Endothelial cell (in vitro differentiated cells): ENCODE results near the gene NRXN3. TPM values are rescaled to one million over a fixed set of nuclear protein-coding genes. Genes with fewer than 3 reads are reported as not detected.

Source experiments
- DNase-seq: peaks from one replicate; pipeline ENCODE4 v3.0.0; 2021; ENCODE audit warnings: low spot score
- H3K27ac Mint-ChIP-seq: one replicate; pipeline ENCODE4 v1.8.0; 2021; ENCODE audit warnings: mixed read lengths, inconsistent platforms; ENCODE audit not compliant: unreplicated experiment
- H3K27me3 Mint-ChIP-seq: one replicate; pipeline ENCODE4 v1.8.0; 2021; ENCODE audit warnings: mild to moderate bottlenecking, moderate library complexity, mixed read lengths, inconsistent platforms; ENCODE audit not compliant: unreplicated experiment
- H3K36me3 Mint-ChIP-seq: one replicate; pipeline ENCODE4 v1.8.0; 2021; ENCODE audit warnings: mild to moderate bottlenecking, low read depth, mixed read lengths, inconsistent platforms; ENCODE audit not compliant: unreplicated experiment
- H3K4me1 Mint-ChIP-seq: one replicate; pipeline ENCODE4 v1.8.0; 2021; ENCODE audit warnings: mild to moderate bottlenecking, mixed read lengths, inconsistent platforms; ENCODE audit not compliant: unreplicated experiment
- H3K4me3 Mint-ChIP-seq: one replicate; pipeline ENCODE4 v1.8.0; 2021; ENCODE audit warnings: mild to moderate bottlenecking, mixed read lengths, inconsistent platforms; ENCODE audit not compliant: unreplicated experiment
- H3K9me3 Mint-ChIP-seq: one replicate; pipeline ENCODE4 v1.8.0; 2021; ENCODE audit warnings: mixed read lengths, inconsistent platforms; ENCODE audit not compliant: unreplicated experiment
- total RNA-seq: library from RNA; stranded (reverse); fragmentation: NEBNext Ultra II Directional; extraction: Animal tissue kit (Norgen Biotek cat#: 25700); gene quantifications from one replicate; pipeline ENCODE4 v1.2.1, GENCODE V29; 2021; ENCODE audit not compliant: unreplicated experiment
- TF ChIP-seq, protein P1 (sequence below): fragments of 200-600 bp; sonication (generic); IDR thresholded peaks from one replicate; pipeline ENCODE4 v1.5.0; 2021; ENCODE audit warnings: antibody characterized with exemption; ENCODE audit not compliant: unreplicated experiment

The NRXN3 gene
- total RNA-seq, 1 donor from 2014 or later, result 2.3 TPM

DNA sequence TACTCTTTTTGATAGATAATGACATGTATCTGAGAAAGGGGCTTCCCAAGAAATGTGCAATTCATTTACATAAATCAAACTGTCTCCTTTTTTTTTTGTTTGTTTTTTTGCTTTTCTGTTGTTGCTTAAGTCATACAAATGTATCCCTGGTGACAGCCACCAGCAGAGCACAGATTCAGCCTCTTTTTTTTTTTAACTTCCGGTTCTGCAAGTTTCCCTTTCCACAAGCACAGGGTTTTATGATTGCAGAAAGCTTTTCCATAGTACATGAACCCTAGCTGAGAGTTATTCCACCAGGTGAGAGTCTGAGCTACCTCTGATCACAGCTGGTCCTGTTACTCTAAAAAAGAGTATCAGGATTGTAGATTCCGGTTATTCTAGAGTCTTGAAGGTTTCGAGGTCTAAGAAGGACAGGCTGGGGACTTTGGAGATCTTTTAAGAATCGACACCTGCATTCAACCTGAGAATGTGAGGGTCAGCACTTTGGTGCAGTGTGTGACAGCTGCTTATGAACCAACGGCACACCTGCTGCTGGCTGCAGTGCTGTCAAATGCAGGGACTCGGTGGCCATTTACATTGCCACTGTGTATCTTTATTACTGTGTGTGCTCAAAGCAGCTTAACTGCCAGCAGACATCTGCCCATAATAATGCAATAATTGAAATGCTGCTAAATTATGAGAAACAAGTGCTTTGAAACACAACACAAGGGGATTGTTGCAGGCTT is 551.7 kb downstream of the NRXN3 start:
- peaks cover 3% of the 10 kb centered on the region for H3K4me1 Mint-ChIP-seq
- DNase-seq, result no peak
- H3K27me3 Mint-ChIP-seq, result no peaks in the 10 kb centered on the region
- TF ChIP-seq, protein P1, sequence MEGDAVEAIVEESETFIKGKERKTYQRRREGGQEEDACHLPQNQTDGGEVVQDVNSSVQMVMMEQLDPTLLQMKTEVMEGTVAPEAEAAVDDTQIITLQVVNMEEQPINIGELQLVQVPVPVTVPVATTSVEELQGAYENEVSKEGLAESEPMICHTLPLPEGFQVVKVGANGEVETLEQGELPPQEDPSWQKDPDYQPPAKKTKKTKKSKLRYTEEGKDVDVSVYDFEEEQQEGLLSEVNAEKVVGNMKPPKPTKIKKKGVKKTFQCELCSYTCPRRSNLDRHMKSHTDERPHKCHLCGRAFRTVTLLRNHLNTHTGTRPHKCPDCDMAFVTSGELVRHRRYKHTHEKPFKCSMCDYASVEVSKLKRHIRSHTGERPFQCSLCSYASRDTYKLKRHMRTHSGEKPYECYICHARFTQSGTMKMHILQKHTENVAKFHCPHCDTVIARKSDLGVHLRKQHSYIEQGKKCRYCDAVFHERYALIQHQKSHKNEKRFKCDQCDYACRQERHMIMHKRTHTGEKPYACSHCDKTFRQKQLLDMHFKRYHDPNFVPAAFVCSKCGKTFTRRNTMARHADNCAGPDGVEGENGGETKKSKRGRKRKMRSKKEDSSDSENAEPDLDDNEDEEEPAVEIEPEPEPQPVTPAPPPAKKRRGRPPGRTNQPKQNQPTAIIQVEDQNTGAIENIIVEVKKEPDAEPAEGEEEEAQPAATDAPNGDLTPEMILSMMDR, result no peak
- H3K27ac Mint-ChIP-seq, result no peak overlapping the region
- no peak overlapping the region for H3K4me3 Mint-ChIP-seq
- no peaks in the 10 kb centered on the region for H3K9me3 Mint-ChIP-seq
- no peaks in the 10 kb centered on the region for H3K36me3 Mint-ChIP-seq

DNA sequence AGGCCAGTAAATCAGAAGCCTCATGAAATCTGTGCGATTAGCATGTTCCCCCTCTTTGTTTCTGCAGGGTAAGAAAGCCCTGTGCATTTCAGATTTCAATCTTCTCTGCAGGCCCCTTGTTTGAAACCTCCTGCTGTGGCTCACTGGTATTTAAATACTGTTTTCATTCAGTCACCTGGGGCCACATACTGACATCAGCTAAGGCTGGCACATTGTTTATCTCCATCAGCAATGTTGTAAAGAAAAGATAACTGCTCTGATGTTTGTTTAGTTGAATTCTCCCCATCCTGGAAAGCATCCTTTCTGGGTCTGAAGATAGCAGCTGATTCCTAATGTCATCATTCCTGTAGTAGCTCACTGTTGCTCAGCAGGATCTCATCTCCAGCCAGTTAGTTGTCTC is 554.9 kb downstream of the NRXN3 start:
- Mint-ChIP-seq H3K4me1 (peaks cover 3% of the 10 kb centered on the region), H3K27me3 (no peaks in the 10 kb centered on the region), H3K9me3 (no peaks in the 10 kb centered on the region), H3K36me3 (no peaks in the 10 kb centered on the region), H3K27ac (no peak overlapping the region), H3K4me3 (no peak overlapping the region)
- no peak for DNase-seq
- TF ChIP-seq, protein P1, result no peak

DNA sequence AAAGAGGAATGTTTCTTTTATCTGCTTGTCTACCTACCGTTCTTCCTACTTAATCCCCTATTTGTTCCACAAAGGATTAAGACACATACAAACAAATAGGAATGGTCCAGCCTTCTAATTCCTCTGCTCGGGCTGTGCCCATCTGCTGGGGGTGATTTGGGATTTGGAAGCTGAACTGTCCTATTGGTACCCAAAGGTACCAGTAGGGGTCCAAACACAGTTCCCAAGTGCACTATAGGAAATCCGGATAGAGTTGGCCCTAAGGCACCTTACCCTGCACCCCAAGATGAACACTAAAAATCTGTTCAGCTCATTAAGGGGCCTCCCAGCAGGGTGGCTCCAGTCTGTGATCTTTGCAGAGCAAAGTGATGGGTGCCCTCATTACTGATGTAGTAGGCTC is 566.9 kb downstream of the NRXN3 start:
- TF ChIP-seq, protein P1, result no peak
- no peak for DNase-seq
- Mint-ChIP-seq H3K4me1 (peaks cover 14% of the 10 kb centered on the region), H3K36me3 (no peaks in the 10 kb centered on the region), H3K27me3 (peaks cover 3% of the 10 kb centered on the region), H3K9me3 (no peaks in the 10 kb centered on the region), H3K4me3 (no peak overlapping the region), H3K27ac (no peak overlapping the region)

DNA sequence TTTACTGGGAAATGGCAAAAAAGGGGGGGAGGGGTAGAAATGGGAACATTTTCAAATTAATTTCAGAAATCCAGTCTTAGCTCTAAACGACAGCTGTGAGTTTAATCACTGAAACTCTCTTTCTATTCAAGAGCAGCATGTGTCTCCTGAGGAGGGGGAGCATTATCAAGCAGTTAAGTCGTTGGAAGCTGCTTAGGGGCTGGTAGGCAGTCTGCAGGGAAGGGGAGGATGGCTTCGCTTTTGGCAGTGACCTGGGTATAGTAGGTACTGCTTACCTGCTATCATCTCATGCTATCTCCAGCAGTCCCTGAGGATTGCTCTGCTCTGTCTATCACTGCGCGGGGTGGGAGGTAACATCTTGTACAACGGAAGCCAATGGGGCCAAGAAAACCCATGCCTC is 567.4 kb downstream of the NRXN3 start:
- TF ChIP-seq, protein P1, result no peak
- Mint-ChIP-seq H3K36me3 (no peaks in the 10 kb centered on the region), H3K27me3 (peaks cover 3% of the 10 kb centered on the region), H3K27ac (no peak overlapping the region), H3K9me3 (no peaks in the 10 kb centered on the region), H3K4me3 (no peak overlapping the region), H3K4me1 (peaks cover 14% of the 10 kb centered on the region)
- DNase-seq, result no peak

DNA sequence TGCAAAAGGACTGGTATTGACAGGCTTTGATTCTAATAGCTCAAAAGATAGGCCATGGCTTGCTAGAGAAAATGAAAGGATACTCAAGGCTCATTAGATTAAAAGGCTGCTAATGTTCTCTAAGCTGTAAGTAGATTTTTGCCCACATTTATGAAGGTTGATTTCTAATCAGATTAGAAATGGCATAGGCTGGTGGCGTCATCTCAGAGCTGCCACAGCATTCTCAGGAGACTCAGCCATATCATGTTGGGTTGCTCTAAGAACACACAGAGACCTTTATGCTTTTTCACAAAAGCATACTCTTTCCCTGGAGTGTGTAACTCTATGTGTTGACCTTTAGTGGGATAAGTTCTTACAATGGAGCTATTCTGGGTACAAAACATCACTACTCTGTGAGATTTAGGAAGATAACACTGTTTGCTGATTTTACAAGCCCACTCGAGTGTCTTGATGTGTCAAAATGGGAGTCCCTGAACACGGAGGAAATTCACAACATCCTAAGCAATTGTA is 576.0 kb downstream of the NRXN3 start:
- TF ChIP-seq, protein P1, result no peak
- Mint-ChIP-seq H3K4me1 (no peaks in the 10 kb centered on the region), H3K27ac (no peak overlapping the region), H3K9me3 (no peaks in the 10 kb centered on the region), H3K36me3 (no peaks in the 10 kb centered on the region), H3K27me3 (no peaks in the 10 kb centered on the region), H3K4me3 (no peak overlapping the region)
- DNase-seq, result no peak
